ENCODE results near the gene CHMP1A. TPM values are rescaled to one million over a fixed set of nuclear protein-coding genes. Genes with fewer than 3 reads are reported as not detected.
"Not testable (repeated sequence)": the region's sequence is repeated elsewhere in the genome, so short reads cannot be mapped to it uniquely, and the experiment has no call there.

Gene CHMP1A
- total RNA-seq, 1 donor from 2014 or later: 104 TPM

DNA sequence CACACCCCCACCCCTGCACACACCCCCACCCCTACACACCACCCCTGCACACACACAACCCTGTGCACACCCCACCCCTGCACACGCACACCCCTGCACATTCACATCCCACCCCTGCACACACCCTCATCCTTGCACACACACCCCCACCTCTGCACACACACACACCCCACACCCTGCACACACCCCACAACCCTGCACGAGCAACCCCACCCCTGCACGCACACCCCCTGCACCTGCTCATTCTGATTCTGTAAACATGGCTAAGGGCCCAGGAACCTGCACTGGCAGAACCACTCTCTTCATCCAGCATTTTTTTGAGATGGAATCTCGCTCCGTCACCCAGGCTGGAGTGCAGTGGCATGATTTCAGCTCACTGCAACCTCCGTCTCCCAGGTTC is 18.1 kb downstream of the CHMP1A start:
- H3K27ac Mint-ChIP-seq (ENCODE audit: unreplicated experiment): no peak overlapping the region
- peaks cover 10% of the 10 kb centered on the region for H3K27me3 Mint-ChIP-seq (ENCODE audit: unreplicated experiment)
- H3K9me3 Mint-ChIP-seq (ENCODE audit: unreplicated experiment): no peaks in the 10 kb centered on the region

DNA sequence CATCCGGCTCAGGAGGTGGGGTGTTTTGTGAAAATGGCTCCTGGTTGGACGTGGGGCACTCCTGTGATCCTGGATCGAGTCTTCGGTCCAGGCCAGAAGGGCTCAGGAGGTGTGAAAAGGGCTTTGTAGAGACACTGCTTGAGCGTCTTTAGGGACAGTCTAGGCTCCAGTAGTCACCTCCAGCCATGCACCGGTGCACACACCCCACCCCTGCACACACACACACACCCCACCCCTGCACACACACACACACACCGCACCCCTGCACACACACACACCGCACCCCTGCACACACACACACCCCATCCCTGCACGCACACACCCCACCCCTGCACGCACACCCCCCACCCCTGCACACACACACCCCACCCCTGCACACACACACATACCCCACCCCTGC is 19.1 kb downstream of the CHMP1A start:
- Mint-ChIP-seq H3K4me1 (ENCODE audit: unreplicated experiment) (peaks cover 16% of the 10 kb centered on the region), H3K4me3 (ENCODE audit: unreplicated experiment) (no peak overlapping the region), H3K27ac (ENCODE audit: unreplicated experiment) (no peak overlapping the region), H3K27me3 (ENCODE audit: unreplicated experiment) (peaks cover 9% of the 10 kb centered on the region), H3K9me3 (ENCODE audit: unreplicated experiment) (no peaks in the 10 kb centered on the region), H3K36me3 (ENCODE audit: low read depth, unreplicated experiment) (peaks cover under 1% of the 10 kb centered on the region)
- DNase-seq (ENCODE audit: low spot score): no peak
- TF ChIP-seq, protein P1, sequence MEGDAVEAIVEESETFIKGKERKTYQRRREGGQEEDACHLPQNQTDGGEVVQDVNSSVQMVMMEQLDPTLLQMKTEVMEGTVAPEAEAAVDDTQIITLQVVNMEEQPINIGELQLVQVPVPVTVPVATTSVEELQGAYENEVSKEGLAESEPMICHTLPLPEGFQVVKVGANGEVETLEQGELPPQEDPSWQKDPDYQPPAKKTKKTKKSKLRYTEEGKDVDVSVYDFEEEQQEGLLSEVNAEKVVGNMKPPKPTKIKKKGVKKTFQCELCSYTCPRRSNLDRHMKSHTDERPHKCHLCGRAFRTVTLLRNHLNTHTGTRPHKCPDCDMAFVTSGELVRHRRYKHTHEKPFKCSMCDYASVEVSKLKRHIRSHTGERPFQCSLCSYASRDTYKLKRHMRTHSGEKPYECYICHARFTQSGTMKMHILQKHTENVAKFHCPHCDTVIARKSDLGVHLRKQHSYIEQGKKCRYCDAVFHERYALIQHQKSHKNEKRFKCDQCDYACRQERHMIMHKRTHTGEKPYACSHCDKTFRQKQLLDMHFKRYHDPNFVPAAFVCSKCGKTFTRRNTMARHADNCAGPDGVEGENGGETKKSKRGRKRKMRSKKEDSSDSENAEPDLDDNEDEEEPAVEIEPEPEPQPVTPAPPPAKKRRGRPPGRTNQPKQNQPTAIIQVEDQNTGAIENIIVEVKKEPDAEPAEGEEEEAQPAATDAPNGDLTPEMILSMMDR (IDR thresholded peaks at IDR 0.05; ENCODE audit: unreplicated experiment): no peak

More for the DNA sequence above, 18.1 kb downstream of the CHMP1A start:
- peaks cover 16% of the 10 kb centered on the region for H3K4me1 Mint-ChIP-seq (ENCODE audit: unreplicated experiment)
- TF ChIP-seq, protein P1 (IDR thresholded peaks at IDR 0.05; ENCODE audit: unreplicated experiment): no peak
- H3K4me3 Mint-ChIP-seq (ENCODE audit: unreplicated experiment): peak overlapping the region; percentile 56
- H3K36me3 Mint-ChIP-seq (ENCODE audit: low read depth, unreplicated experiment): peaks cover 7% of the 10 kb centered on the region
- DNase-seq (ENCODE audit: low spot score): no peak

DNA sequence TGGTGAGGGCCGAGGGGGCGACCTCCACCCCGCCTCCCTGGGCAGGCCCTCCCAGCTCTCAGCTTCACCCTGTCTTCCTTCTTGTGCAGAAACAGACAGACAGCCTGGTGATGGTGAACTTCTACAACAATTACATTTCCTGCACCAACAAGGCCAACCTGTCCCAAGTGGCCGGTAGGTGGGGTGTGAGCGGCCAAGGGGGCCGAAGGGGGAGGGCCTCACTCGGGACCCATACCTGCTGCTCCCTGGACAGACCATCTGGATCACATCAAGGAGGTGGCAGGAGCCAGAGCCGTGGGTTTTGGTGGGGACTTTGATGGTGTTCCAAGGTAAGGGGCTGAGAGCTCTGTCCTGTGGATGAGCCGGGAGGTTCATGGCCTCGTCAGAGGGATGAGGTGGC is 20.1 kb downstream of the CHMP1A start:
- H3K36me3 Mint-ChIP-seq (ENCODE audit: low read depth, unreplicated experiment): no peaks in the 10 kb centered on the region
- TF ChIP-seq, protein P1 (IDR thresholded peaks at IDR 0.05; ENCODE audit: unreplicated experiment): no peak
- DNase-seq (ENCODE audit: low spot score): no peak
- no peak overlapping the region for H3K27ac Mint-ChIP-seq (ENCODE audit: unreplicated experiment)
- no peaks in the 10 kb centered on the region for H3K9me3 Mint-ChIP-seq (ENCODE audit: unreplicated experiment)
- no peak overlapping the region for H3K4me3 Mint-ChIP-seq (ENCODE audit: unreplicated experiment)
- peaks cover 4% of the 10 kb centered on the region for H3K27me3 Mint-ChIP-seq (ENCODE audit: unreplicated experiment)
- H3K4me1 Mint-ChIP-seq (ENCODE audit: unreplicated experiment): peaks cover 10% of the 10 kb centered on the region

DNA sequence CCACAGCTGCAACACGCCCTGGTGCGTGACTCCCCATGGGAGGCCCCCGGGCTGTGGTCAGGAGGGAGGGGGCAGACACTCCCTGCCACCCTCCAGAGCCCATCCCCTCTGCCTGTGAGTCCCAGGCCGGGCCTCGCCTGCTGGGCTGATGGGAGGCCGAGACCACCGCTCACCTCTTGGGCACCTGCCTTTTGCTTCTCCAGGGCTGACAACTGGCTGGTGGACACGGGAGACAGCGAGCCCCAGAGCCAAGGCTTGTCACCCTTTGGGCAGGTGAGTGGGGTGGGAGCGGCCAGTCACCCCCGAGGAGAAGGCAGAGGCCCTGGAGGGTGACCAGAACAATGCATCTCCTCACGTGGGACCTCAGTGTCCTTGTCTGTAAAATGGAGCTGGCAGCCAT is 20.8 kb downstream of the CHMP1A start:
- Mint-ChIP-seq H3K27me3 (ENCODE audit: unreplicated experiment) (peaks cover 6% of the 10 kb centered on the region), H3K27ac (ENCODE audit: unreplicated experiment) (no peak overlapping the region)

DNA sequence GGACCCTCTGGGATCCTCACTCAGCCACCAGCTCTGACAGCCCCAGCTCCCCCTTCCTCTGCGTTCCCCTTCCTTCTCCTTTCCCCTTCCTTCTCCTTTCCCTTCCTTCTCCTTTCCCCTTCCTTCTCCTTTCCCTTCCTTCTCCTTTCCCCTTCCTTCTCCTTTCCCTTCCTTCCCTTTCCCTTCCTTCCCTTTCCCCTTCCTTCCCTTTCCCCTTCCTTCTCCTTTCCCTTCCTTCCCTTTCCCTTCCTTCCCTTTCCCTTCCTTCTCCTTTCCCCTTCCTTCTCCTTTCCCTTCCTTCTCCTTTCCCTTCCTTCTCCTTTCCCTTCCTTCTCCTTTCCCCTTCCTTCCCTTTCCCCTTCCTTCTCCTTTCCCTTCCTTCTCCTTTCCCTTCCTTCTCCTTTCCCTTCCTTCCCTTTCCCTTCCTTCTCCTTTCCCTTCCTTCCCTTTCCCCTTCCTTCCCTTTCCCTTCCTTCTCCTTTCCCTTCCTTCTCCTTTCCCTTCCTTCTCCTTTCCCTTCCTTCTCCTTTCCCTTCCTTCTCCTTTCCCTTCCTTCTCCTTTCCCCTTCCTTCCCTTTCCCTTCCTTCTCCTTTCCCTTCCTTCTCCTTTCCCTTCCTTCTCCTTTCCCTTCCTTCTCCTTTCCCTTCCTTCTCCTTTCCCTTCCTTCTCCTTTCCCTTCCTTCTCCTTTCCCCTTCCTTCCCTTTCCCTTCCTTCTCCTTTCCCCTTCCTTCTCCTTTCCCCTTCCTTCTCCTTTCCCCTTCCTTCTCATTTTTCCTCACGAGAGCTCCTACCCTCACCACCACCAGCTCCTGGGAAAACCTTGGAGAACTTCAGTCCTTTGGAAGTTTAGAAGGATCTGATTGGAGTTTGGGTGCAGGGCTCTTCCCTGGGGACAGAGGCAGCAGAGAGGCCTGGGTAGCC is 22.8 kb downstream of the CHMP1A start:
- not testable (repeated sequence) for H3K4me1 Mint-ChIP-seq (ENCODE audit: unreplicated experiment); H3K9me3 Mint-ChIP-seq (ENCODE audit: unreplicated experiment); H3K27me3 Mint-ChIP-seq (ENCODE audit: unreplicated experiment); DNase-seq (ENCODE audit: low spot score); H3K4me3 Mint-ChIP-seq (ENCODE audit: unreplicated experiment); H3K36me3 Mint-ChIP-seq (ENCODE audit: low read depth, unreplicated experiment)
- peak overlapping the region; percentile 24 for H3K27ac Mint-ChIP-seq (ENCODE audit: unreplicated experiment)

More for the DNA sequence above, 20.8 kb downstream of the CHMP1A start:
- H3K9me3 Mint-ChIP-seq (ENCODE audit: unreplicated experiment): no peaks in the 10 kb centered on the region
- TF ChIP-seq, protein P1 (IDR thresholded peaks at IDR 0.05; ENCODE audit: unreplicated experiment): no peak
- peaks cover 9% of the 10 kb centered on the region for H3K4me1 Mint-ChIP-seq (ENCODE audit: unreplicated experiment)
- no peaks in the 10 kb centered on the region for H3K36me3 Mint-ChIP-seq (ENCODE audit: low read depth, unreplicated experiment)
- no peak for DNase-seq (ENCODE audit: low spot score)
- no peak overlapping the region for H3K4me3 Mint-ChIP-seq (ENCODE audit: unreplicated experiment)

Data from endothelial cell (in vitro differentiated cells).